WTC11 (cell line): Measurements from ENCODE around the gene SIM1. TPM values are rescaled to one million over a fixed set of nuclear protein-coding genes. Genes with fewer than 3 reads are reported as not detected.

Experiments
- ATAC-seq: fragments of 200-7000 bp; cut with Tn5 transposase; 2 replicates; pipeline ENCODE4 v1.10.0; 2021; ENCODE audit warnings: mild to moderate bottlenecking, moderate library complexity
- CTCF ChIA-PET: fragments of 300-600 bp; sonication (Branson Sonifier 250); formaldehyde crosslinking; loops from one replicate; lab custom pipeline; 2021; ENCODE audit warnings: antibody characterized with exemption; lab: Charles Lee
- POLR2A ChIA-PET: fragments of 350-600 bp; sonication (Branson Sonifier 250); formaldehyde crosslinking; loops from one replicate; lab custom pipeline; 2021; ENCODE audit warnings: antibody characterized with exemption; lab: Charles Lee
- DNase-seq: peaks from one replicate; pipeline ENCODE4 v3.0.0; 2021; ENCODE audit warnings: low spot score
- H3K27ac Mint-ChIP-seq: 2 replicates; pipeline ENCODE4 v1.8.0; 2021; ENCODE audit warnings: mixed read lengths
- H3K27me3 Mint-ChIP-seq: 2 replicates; pipeline ENCODE4 v1.8.0; 2021; ENCODE audit warnings: low read depth, mild to moderate bottlenecking, moderate library complexity, mixed read lengths
- H3K36me3 Mint-ChIP-seq: 2 replicates; pipeline ENCODE4 v1.8.0; 2021; ENCODE audit warnings: mixed read lengths
- H3K4me1 Mint-ChIP-seq: 2 replicates; pipeline ENCODE4 v1.8.0; 2022; ENCODE audit warnings: mixed read lengths
- H3K4me3 Mint-ChIP-seq: 2 replicates; pipeline ENCODE4 v1.8.0; 2021; ENCODE audit warnings: mild to moderate bottlenecking, moderate library complexity, mixed read lengths
- H3K9me3 Mint-ChIP-seq: 2 replicates; pipeline ENCODE4 v1.8.0; 2021; ENCODE audit warnings: mixed read lengths
- ARID4B ChIP-seq: sonication (generic); formaldehyde crosslinking; IDR thresholded peaks from 2 replicates; pipeline ENCODE4 v1.8.0; 2023; ENCODE audit warnings: missing genetic modification reagents, mild to moderate bottlenecking, borderline replicate concordance
- CBFB ChIP-seq: sonication (generic); formaldehyde crosslinking; IDR thresholded peaks from 2 replicates; pipeline ENCODE4 v1.8.1; 2022; ENCODE audit warnings: mild to moderate bottlenecking, low read depth, missing genetic modification reagents
- CREM ChIP-seq: sonication (generic); formaldehyde crosslinking; IDR thresholded peaks from 2 replicates; pipeline ENCODE4 v1.8.1; 2022; ENCODE audit warnings: mild to moderate bottlenecking, missing genetic modification reagents, moderate library complexity
- ELF4 ChIP-seq: sonication (generic); formaldehyde crosslinking; IDR thresholded peaks from 2 replicates; pipeline ENCODE4 v1.8.1; 2022; ENCODE audit warnings: low read depth, mild to moderate bottlenecking, moderate library complexity, missing genetic modification reagents
- ERG ChIP-seq: fragments of 250-450 bp; sonication (Bioruptor Pico); IDR thresholded peaks from 2 replicates; pipeline ENCODE4 v1.8.0; 2021; ENCODE audit warnings: mild to moderate bottlenecking
- FOXJ3 ChIP-seq: sonication (generic); formaldehyde crosslinking; IDR thresholded peaks from 2 replicates; pipeline ENCODE4 v1.9.0; 2021; ENCODE audit warnings: missing genetic modification reagents, mild to moderate bottlenecking, borderline replicate concordance
- FOXP1 ChIP-seq: sonication (generic); formaldehyde crosslinking; IDR thresholded peaks from 2 replicates; pipeline ENCODE4 v1.8.0; 2022; ENCODE audit warnings: missing genetic modification reagents, mild to moderate bottlenecking, moderate library complexity, borderline replicate concordance
- GABPB1 ChIP-seq: sonication (generic); formaldehyde crosslinking; IDR thresholded peaks from 2 replicates; pipeline ENCODE4 v1.8.1; 2023; ENCODE audit warnings: mild to moderate bottlenecking, missing genetic modification reagents
- GTF2I ChIP-seq: fragments of 250-450 bp; sonication (Bioruptor Pico); conservative IDR thresholded peaks from 2 replicates; pipeline ENCODE4 v1.4.0; 2021; ENCODE audit warnings: mild to moderate bottlenecking
- JAZF1 ChIP-seq: fragments of 250-450 bp; sonication (Bioruptor Pico); IDR thresholded peaks from 2 replicates; pipeline ENCODE4 v1.9.0; 2021; ENCODE audit warnings: moderate library complexity, mild to moderate bottlenecking, inconsistent platforms
- JUN ChIP-seq: sonication (generic); formaldehyde crosslinking; IDR thresholded peaks from 2 replicates; pipeline ENCODE4 v1.8.0; 2023; ENCODE audit warnings: mild to moderate bottlenecking, missing genetic modification reagents
- MXD4 ChIP-seq: fragments of 250-450 bp; sonication (Bioruptor Pico); IDR thresholded peaks from 2 replicates; pipeline ENCODE4 v1.8.0; 2021; ENCODE audit warnings: mild to moderate bottlenecking, moderate library complexity, borderline replicate concordance
- NFE2L1 ChIP-seq: sonication (generic); formaldehyde crosslinking; IDR thresholded peaks from 2 replicates; pipeline ENCODE4 v1.8.1; 2023; ENCODE audit warnings: missing genetic modification reagents
- NFYB ChIP-seq: sonication (generic); formaldehyde crosslinking; conservative IDR thresholded peaks from 2 replicates; pipeline ENCODE4 v1.8.0; 2022; ENCODE audit warnings: low read depth, missing genetic modification reagents
- NR2C2 ChIP-seq: sonication (generic); formaldehyde crosslinking; IDR thresholded peaks from 2 replicates; pipeline ENCODE4 v1.8.0; 2022; ENCODE audit warnings: mild to moderate bottlenecking, missing genetic modification reagents
- OVOL2 ChIP-seq: fragments of 250-450 bp; sonication (Bioruptor Pico); IDR thresholded peaks from 2 replicates; pipeline ENCODE4 v1.9.0; 2021; ENCODE audit warnings: mild to moderate bottlenecking, borderline replicate concordance
- RELA ChIP-seq: sonication (generic); formaldehyde crosslinking; IDR thresholded peaks from 2 replicates; pipeline ENCODE4 v1.8.1; 2022; ENCODE audit warnings: missing genetic modification reagents, mild to moderate bottlenecking, borderline replicate concordance
- RORB ChIP-seq: fragments of 250-450 bp; sonication (Bioruptor Pico); IDR thresholded peaks from 2 replicates; pipeline ENCODE4 v1.9.0; 2021; ENCODE audit warnings: mild to moderate bottlenecking
- SMAD4 ChIP-seq: sonication (generic); formaldehyde crosslinking; IDR thresholded peaks from 2 replicates; pipeline ENCODE4 v1.8.0; 2022; ENCODE audit warnings: mild to moderate bottlenecking, missing genetic modification reagents
- SOX15 ChIP-seq: fragments of 250-450 bp; sonication (Bioruptor Pico); IDR thresholded peaks from 2 replicates; pipeline ENCODE4 v1.9.0; 2021; ENCODE audit warnings: mild to moderate bottlenecking
- TEAD4 ChIP-seq: sonication (generic); formaldehyde crosslinking; IDR thresholded peaks from 2 replicates; pipeline ENCODE4 v1.8.0; 2022; ENCODE audit warnings: mild to moderate bottlenecking, missing genetic modification reagents
- ZBTB43 ChIP-seq: sonication (generic); formaldehyde crosslinking; IDR thresholded peaks from 2 replicates; pipeline ENCODE4 v1.8.1; 2023; ENCODE audit warnings: mild to moderate bottlenecking, missing genetic modification reagents
- ZMAT4 ChIP-seq: fragments of 250-450 bp; sonication (Bioruptor Pico); IDR thresholded peaks from 2 replicates; pipeline ENCODE4 v1.9.0; 2021; ENCODE audit warnings: mild to moderate bottlenecking
- ZNF423 ChIP-seq: fragments of 250-450 bp; sonication (Bioruptor Pico); IDR thresholded peaks from 2 replicates; pipeline ENCODE4 v2.1.2; 2022; ENCODE audit warnings: mild to moderate bottlenecking, moderate library complexity
- total RNA-seq: library from RNA; stranded (reverse); gene quantifications from 3 replicates; pipeline ENCODE4 v1.2.3, GENCODE V29; 2021
- TF ChIP-seq, protein P1 (sequence below): fragments of 200-600 bp; IDR thresholded peaks from 2 replicates; pipeline ENCODE4 v1.8.0; 2022; ENCODE audit warnings: antibody characterized with exemption
- TF ChIP-seq, protein P2 (sequence below): fragments of 250-450 bp; sonication (Bioruptor Pico); IDR thresholded peaks from 2 replicates; pipeline ENCODE4 v1.9.0; 2021; ENCODE audit warnings: moderate library complexity, mild to moderate bottlenecking, inconsistent platforms, borderline replicate concordance

Gene SIM1
- total RNA-seq, 1 experiment from 2014 or later = 0.09 TPM

GRCh38 chr6:100350139-100350538, 114.6 kb downstream of the SIM1 start (continued):
- no peak for TF ChIP-seq FOXJ3
- TF ChIP-seq, protein P1, sequence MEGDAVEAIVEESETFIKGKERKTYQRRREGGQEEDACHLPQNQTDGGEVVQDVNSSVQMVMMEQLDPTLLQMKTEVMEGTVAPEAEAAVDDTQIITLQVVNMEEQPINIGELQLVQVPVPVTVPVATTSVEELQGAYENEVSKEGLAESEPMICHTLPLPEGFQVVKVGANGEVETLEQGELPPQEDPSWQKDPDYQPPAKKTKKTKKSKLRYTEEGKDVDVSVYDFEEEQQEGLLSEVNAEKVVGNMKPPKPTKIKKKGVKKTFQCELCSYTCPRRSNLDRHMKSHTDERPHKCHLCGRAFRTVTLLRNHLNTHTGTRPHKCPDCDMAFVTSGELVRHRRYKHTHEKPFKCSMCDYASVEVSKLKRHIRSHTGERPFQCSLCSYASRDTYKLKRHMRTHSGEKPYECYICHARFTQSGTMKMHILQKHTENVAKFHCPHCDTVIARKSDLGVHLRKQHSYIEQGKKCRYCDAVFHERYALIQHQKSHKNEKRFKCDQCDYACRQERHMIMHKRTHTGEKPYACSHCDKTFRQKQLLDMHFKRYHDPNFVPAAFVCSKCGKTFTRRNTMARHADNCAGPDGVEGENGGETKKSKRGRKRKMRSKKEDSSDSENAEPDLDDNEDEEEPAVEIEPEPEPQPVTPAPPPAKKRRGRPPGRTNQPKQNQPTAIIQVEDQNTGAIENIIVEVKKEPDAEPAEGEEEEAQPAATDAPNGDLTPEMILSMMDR = no peak

- H3K9me3 Mint-ChIP-seq = peaks cover 7% of the 10 kb centered on the region
- TF ChIP-seq ELF4 (CRISPR knock-in tag) (no peak), SMAD4 (no peak), FOXP1 (no peak), GTF2I (CRISPR knock-in tag) (no peak), NFYB (no peak), ZNF423 (no peak), ERG (CRISPR knock-in tag) (no peak), ZMAT4 (CRISPR knock-in tag) (no peak), ZBTB43 (no peak), NR2C2 (CRISPR knock-in tag) (no peak), OVOL2 (CRISPR knock-in tag) (no peak), GABPB1 (CRISPR knock-in tag) (no peak), JUN (CRISPR knock-in tag) (no peak), NFE2L1 (no peak), JAZF1 (CRISPR knock-in tag) (no peak)
- TF ChIP-seq, all 79 proteins: peak for 0
- POLR2A ChIA-PET = no interaction called here
- no peak for DNase-seq
- Mint-ChIP-seq H3K27me3 (no peaks in the 10 kb centered on the region), H3K4me3 (no peak overlapping the region), H3K36me3 (peaks cover 9% of the 10 kb centered on the region), H3K27ac (no peak overlapping the region), H3K4me1 (peaks cover 52% of the 10 kb centered on the region)
- no peak for ATAC-seq
- CTCF ChIA-PET = no interaction called here
Observed at GRCh38 chr6:100349366-100349765, 115.4 kb downstream of the SIM1 start.

DNA sequence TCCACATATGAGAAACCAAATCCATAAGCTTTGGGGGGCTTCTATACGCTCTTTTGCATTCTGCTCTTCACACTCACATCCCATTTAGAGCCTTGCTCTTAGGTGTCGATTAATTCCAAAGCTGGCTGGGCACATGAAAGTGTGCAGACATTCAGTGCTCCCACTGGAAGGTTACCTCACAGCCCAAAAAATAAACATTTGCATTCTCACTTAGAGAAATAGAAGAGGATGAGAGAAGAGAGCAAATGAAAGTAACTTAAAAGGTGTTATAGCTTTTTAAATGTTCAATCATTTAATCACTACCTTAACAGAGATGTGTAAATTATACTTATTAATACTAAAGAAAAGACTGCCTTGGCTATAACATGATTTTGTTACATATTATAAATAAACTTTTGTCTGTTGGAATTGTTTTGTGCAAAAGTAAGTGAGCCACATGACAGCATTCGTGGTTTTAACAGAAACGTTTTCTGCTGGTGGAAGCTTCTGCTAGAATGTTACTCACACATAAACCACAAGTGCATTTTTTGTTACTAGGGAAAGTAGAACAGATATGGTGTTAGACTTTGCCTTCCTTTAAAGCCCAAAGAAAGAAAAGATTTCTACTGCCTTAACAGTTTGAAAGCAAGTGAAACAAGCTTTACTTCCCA, 116.7 kb downstream of the SIM1 start:
- Mint-ChIP-seq H3K9me3 (no peaks in the 10 kb centered on the region), H3K27me3 (no peaks in the 10 kb centered on the region), H3K27ac (no peak overlapping the region), H3K4me1 (peaks cover 42% of the 10 kb centered on the region), H3K4me3 (no peak overlapping the region), H3K36me3 (0 out of 2 replicates have a peak, but pooled peaks cover under 1% of the 10 kb centered on the region)
- DNase-seq (no peak), ATAC-seq (no peak)
- POLR2A ChIA-PET = no interaction called here
- CTCF ChIA-PET = no interaction called here
- TF ChIP-seq RELA (CRISPR knock-in tag) = no peak
- TF ChIP-seq MXD4 (CRISPR knock-in tag) = no peak
- TF ChIP-seq JUN (CRISPR knock-in tag) = no peak
- no peak for TF ChIP-seq CREM (CRISPR knock-in tag)
- TF ChIP-seq ARID4B (CRISPR knock-in tag) = no peak
- TF ChIP-seq RORB (CRISPR knock-in tag) = no peak
- TF ChIP-seq CBFB (CRISPR knock-in tag) = no peak
- no peak for TF ChIP-seq SOX15
- TF ChIP-seq, protein P2, sequence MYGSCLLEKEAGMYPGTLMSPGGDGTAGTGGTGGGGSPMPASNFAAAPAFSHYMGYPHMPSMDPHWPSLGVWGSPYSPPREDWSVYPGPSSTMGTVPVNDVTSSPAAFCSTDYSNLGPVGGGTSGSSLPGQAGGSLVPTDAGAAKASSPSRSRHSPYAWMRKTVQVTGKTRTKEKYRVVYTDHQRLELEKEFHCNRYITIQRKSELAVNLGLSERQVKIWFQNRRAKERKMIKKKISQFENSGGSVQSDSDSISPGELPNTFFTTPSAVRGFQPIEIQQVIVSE = no peak
- no peak for TF ChIP-seq TEAD4 (CRISPR knock-in tag)
